A673 (cell line): ENCODE data around the gene ASB1.

Experiments
- EZH2 ChIP-seq: fragments of 200-600 bp; sonication (generic); IDR thresholded peaks from 2 replicates; pipeline ENCODE4 v1.6.1; 2017; ENCODE audit warnings: borderline replicate concordance, low read depth, mild to moderate bottlenecking, mixed read lengths, antibody characterized with exemption, low read length; ENCODE audit not compliant: poor library complexity, severe bottlenecking
- TF ChIP-seq, protein P1 (sequence below): fragments of 300-800, 200-600 bp; sonication (generic); conservative IDR thresholded peaks from 2 replicates; pipeline ENCODE4 v1.5.1; 2017; ENCODE audit warnings: low read depth, mild to moderate bottlenecking, antibody characterized with exemption, low read length, moderate library complexity, mixed read lengths

DNA sequence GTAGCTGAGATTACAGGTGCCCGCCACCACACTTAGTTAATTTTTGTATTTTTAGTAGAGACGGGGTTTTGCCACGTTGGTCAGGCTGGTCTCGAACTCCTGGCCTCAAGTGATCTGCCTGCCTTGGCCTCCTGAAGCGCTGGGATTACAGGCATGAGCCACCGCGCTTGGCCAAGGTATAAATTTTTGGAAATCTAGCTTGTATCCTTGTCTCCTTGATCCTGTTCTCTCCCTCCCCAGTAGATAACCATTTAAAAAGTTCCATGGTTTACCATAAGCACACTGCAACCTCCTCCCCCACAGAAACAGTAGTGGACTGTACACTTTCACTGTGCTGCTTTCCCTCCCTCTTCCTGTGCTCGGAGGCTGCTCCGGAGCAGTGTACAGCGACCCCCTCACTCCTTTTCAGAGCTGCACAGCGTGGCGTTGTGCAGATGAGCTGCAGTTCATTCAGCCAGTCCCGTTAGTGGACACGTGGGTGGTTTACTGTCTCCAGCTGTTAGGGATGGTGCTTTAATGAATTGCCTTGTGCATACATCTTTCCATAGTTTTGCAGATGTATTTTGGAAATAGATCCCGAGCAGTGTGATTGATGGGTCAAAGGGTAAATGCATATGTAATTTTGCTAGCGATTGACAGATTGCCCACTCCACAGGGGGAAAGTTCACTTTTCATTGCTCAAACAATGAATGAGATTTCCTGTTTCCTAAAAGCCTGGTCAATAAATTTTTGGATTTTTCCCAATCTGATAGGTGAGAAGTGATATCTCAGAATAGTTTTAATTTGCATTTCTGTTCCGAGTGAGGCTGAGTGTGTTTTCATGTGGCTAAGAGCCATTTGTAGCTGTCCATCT is 14.8 kb downstream of the ASB1 start:
- TF ChIP-seq, protein P1, sequence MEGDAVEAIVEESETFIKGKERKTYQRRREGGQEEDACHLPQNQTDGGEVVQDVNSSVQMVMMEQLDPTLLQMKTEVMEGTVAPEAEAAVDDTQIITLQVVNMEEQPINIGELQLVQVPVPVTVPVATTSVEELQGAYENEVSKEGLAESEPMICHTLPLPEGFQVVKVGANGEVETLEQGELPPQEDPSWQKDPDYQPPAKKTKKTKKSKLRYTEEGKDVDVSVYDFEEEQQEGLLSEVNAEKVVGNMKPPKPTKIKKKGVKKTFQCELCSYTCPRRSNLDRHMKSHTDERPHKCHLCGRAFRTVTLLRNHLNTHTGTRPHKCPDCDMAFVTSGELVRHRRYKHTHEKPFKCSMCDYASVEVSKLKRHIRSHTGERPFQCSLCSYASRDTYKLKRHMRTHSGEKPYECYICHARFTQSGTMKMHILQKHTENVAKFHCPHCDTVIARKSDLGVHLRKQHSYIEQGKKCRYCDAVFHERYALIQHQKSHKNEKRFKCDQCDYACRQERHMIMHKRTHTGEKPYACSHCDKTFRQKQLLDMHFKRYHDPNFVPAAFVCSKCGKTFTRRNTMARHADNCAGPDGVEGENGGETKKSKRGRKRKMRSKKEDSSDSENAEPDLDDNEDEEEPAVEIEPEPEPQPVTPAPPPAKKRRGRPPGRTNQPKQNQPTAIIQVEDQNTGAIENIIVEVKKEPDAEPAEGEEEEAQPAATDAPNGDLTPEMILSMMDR, result no peak
- no peak for TF ChIP-seq EZH2
